ENCODE data around the gene PLCH2. TPM values are rescaled to one million over a fixed set of nuclear protein-coding genes. Genes with fewer than 3 reads are reported as not detected.

The PLCH2 gene
- total and polyA plus RNA-seq, 2 of the 13 experiments (the other 11 are each of a cell fraction or from before 2014, with no cell fraction given), result 0.15 to 0.67 TPM

- TF ChIP-seq DZIP1 (CRISPR knock-in tag; IDR thresholded peaks at IDR 0.05) (no peak), PATZ1 (CRISPR knock-in tag; IDR thresholded peaks at IDR 0.05) (peak; percentile 76), ARID4A (CRISPR knock-in tag; IDR thresholded peaks at IDR 0.05; ENCODE audit: borderline replicate concordance) (peak; percentile 4; the same call in 1 of the 2 replicates), FOXK2 (IDR thresholded peaks at IDR 0.05) (no peak), TFAP4 (IDR thresholded peaks at IDR 0.05; ENCODE audit: borderline replicate concordance, low read depth) (peak; percentile 12; the same call in 1 of the 2 replicates), ZSCAN20 (CRISPR knock-in tag; IDR thresholded peaks at IDR 0.05; ENCODE audit: borderline replicate concordance) (no peak), MAFK (conservative IDR thresholded peaks at IDR 0.05 in 1 of 2, IDR thresholded peaks at IDR 0.05 in 1 of 2; ENCODE audit: low read length in 2 of 2) (no peak), RXRA (CRISPR knock-in tag; IDR thresholded peaks at IDR 0.05) (0 out of 2 replicates have a peak, but pooled peaks have one; percentile 7), HIC2 (CRISPR knock-in tag; IDR thresholded peaks at IDR 0.05; ENCODE audit: low read depth) (0 out of 2 replicates have a peak, but pooled peaks have one; percentile 4), PITX1 (CRISPR knock-in tag; IDR thresholded peaks at IDR 0.05) (peak; percentile 45; the same call in 1 of the 2 replicates), ZNF776 (CRISPR knock-in tag; IDR thresholded peaks at IDR 0.05) (no peak), MAX (IDR thresholded peaks at IDR 0.05) (peak; percentile 54), SP4 (CRISPR knock-in tag; IDR thresholded peaks at IDR 0.05) (0 out of 2 replicates have a peak, but pooled peaks have one; percentile 16)
These were observed 68.2 kb downstream of the PLCH2 start (continued) for GRCh38 chr1:2544093-2544874.

All from HepG2 (cell line).